Fibroblast of mammary gland (primary cell): ENCODE data around the gene PTPRM.

Experiments
- DNase-seq: peaks from one replicate; pipeline ENCODE4 v3.0.0-alpha.2; 2010; ENCODE audit warnings: low read depth
- H3K4me3 ChIP-seq: 2 replicates; pipeline ENCODE4 v1.5.1; 2011; ENCODE audit warnings: low read depth, mild to moderate bottlenecking, low read length, moderate library complexity; ENCODE audit not compliant: control insufficient read depth
- TF ChIP-seq, protein P1 (sequence below): conservative IDR thresholded peaks from 2 replicates; pipeline ENCODE4 v1.5.1; 2011; ENCODE audit warnings: low read depth, low read length, inconsistent platforms; ENCODE audit not compliant: control insufficient read depth, insufficient read depth

Gene PTPRM

DNA sequence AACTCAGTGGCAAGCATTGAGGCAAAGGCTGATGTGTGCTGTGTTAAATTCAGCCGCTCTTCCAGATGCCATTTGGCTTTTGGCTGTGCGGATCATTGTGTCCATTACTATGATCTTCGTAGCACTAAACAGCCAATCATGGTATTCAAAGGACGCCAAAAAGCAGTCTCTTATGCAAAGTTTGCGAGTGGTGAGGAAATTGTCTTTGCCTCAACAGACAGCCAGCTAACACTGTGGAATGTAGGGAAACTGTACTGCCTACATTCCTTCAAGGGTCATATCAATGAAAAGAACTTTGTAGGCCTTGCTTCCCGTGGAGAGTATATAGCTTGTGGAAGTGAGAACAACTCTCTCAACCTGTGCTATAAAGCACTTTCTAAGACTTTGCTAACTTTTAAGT, 846.6 kb downstream of the PTPRM start:
- TF ChIP-seq, protein P1, sequence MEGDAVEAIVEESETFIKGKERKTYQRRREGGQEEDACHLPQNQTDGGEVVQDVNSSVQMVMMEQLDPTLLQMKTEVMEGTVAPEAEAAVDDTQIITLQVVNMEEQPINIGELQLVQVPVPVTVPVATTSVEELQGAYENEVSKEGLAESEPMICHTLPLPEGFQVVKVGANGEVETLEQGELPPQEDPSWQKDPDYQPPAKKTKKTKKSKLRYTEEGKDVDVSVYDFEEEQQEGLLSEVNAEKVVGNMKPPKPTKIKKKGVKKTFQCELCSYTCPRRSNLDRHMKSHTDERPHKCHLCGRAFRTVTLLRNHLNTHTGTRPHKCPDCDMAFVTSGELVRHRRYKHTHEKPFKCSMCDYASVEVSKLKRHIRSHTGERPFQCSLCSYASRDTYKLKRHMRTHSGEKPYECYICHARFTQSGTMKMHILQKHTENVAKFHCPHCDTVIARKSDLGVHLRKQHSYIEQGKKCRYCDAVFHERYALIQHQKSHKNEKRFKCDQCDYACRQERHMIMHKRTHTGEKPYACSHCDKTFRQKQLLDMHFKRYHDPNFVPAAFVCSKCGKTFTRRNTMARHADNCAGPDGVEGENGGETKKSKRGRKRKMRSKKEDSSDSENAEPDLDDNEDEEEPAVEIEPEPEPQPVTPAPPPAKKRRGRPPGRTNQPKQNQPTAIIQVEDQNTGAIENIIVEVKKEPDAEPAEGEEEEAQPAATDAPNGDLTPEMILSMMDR: no peak
- DNase-seq: no peak
- H3K4me3 ChIP-seq: no peak overlapping the region

DNA sequence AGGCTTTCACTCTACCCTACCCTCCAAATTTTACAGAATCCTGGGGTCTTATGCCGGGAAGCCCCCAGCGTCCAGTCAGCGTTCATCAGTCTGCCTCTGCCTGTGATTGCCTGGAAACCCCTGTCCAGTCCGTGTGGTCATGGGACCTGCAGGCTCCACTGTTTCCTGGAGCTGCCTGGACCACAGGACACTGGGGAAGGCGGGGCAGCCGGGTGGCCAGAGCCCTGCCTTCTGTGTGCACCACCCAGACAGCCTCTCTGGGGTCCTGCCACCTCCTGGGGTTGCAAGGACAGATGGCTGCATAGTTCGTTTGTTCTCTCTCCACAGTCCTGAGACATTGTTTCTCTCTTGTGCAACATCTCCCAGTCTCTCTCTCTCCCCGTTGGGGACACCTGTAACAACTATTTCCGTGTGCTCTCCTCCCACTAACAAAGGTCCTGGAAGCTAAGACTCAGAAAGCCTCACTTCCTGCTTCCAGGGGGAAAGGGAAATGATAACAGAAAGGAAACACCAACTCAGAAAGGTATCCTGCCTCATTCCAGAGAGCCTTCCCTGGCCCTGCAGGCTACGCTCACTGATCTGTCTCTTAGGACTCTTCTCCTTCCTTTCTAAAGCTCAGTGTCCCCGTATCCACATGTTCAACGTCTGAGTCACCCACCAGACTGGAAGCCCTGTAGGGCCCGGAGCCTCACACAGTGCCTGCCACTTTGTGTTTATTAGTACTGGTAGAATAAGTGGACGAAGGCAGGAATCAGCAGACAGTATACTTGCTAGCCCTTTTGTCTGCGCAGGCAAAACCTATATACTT, 849.3 kb downstream of the PTPRM start:
- H3K4me3 ChIP-seq: no peak overlapping the region
- TF ChIP-seq, protein P1: no peak
- DNase-seq: peak; percentile 1

DNA sequence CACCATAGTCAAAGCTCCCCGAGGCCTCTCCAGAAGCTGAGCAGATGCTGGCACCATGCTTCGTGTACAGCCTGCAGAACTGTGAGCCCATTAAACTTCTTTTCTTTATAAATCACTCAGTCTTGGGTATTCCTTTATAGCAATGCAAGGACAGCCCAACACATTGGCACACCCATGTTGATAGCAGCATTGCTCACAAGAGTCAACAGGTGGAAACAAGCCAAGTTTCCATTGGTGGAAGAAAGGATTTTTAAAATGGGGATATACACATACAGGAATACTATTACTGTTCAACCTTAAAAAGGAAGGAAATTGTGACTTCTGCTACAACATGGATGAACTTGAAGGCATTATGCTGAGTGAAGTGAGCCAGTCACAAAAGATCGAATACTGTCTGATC, 855.3 kb downstream of the PTPRM start:
- H3K4me3 ChIP-seq: no peak overlapping the region
- TF ChIP-seq, protein P1: no peak
- DNase-seq: no peak

DNA sequence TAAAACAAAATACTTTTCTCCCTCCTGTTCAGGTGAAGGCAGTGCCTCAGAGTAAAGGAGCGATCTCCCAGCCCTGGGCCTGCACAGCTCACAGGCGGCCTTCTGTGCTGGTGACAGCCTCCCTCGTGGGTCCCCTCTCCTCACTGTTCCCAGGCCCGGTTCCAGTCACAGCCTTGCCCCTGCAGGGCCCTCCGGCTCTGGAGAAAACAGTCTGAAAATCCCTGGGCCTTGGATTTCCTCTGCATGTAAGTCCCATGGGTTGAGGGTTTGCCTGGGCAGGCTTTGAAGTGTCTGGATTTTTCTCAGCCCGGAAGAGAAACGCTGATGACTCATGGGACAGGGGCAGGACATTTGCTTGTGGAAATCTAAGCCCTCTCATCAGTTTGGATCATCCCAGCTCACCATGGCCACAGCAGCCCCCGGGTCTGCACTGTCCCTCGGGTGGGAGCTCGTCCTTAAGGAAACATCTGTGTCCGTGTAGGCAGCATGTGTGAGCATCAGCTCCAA, 856.0 kb downstream of the PTPRM start:
- H3K4me3 ChIP-seq: no peak overlapping the region
- peak; percentile 63 for DNase-seq
- TF ChIP-seq, protein P1: no peak

DNA sequence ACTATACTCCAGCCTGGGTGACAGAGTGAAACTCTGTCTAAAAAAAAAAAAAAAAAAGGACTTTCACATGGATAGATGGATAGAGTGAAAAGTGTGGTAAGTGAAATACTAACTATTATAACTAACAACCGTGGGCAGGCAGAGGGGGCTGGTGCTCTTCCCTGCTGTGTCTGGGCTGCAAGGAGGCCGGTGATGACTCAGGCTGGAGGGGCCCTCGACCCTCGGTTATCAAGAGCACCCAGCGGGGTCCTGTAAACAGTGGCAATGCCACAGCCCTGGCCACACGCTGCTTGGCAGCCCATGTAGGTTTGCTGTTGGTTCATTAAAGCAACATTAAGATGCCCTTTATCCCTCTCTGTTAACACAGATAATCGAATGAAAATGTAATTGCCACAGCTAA, 857.4 kb downstream of the PTPRM start:
- no peak for DNase-seq
- TF ChIP-seq, protein P1: no peak
- H3K4me3 ChIP-seq: no peak overlapping the region

DNA sequence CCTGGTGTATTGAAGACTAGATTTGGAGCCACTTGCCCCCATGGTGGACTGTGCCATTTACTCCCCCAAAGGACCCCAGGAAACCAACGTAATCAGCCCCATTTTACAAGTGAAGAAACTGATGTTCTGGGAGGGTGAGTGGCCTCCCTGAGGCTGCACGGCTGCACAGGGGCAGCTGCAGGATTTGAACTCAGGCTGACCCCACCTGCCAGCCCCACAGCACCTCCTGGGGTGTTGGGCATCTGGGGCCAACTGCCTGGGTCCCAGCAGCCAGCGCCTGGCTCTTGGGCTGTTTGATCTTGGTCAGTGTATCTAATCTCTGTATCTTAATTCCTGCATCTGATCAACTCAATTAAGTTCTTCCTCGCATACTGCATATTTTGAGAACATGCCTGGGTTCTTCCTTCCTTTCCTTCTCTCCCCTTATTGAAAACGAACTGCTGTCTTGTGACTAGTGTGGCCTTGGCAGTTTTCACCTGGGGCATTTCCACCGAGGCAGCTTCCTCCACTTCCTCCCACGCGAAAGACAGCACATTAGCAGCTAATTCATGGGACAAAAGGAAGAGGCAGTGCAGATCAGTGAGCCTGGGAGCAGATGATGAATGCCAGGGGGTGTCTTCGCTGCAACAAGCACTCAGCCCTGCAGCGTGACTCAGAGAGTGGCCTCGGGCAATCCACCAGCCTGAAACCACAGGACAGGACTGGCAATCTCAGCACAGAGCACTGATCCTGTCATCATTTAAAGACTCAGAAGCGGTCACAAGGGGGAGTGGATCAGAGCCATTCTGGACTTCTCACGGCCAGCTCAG, 858.0 kb downstream of the PTPRM start:
- TF ChIP-seq, protein P1: no peak
- no peak overlapping the region for H3K4me3 ChIP-seq
- peak; percentile 34 for DNase-seq
